ENCODE results near the gene PTPRN2. TPM values are rescaled to one million over a fixed set of nuclear protein-coding genes. Genes with fewer than 3 reads are reported as not detected.

The PTPRN2 gene
- total and polyA plus RNA-seq, 7 donors, result 3.2 to 7.1 (median 5.5) TPM

DNA sequence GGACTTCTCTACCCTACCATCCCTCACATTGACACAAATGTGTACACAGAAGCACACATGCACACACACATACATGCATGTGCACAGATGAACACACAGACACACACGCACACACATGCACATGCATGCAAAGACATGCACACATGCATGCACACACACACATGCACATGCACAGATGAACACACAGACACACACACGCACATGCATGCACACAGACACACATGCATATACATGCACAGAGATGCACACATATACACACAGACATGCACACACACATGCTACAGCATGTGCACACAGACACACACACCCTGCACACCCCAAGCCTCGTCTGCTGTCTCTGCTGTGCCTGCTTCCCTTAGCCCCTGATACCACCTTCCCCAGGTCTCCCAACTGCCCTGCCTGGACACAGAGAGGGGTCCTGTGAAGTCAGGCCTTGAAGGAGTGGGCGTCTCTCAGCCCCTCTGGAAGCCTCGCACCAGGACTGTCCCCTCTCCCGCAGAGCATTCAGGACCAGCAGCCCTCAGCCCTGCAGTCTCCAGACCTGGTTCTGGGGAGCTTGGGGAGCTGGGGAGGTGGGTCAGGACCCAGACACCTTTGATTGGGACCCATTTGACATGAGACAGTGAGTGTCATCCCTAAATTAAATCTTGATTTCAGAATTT is 1069.0 kb downstream of the PTPRN2 start:
- Histone ChIP-seq H3K27me3 (peaks cover 0 to 38% (median 0%) of the 10 kb centered on the region in 3 donors), H3K4me1 (no peaks in the 10 kb centered on the region), H3K9me3 (no peaks in the 10 kb centered on the region), H3K4me3 (no peak overlapping the region), H3K36me3 (no peaks in the 10 kb centered on the region), H3K27ac (no peak overlapping the region)
- intact Hi-C loops (cut with DNase I), result no loop called here
- TF ChIP-seq POLR2AphosphoS5 (IDR thresholded peaks at IDR 0.05) (no peak), POLR2A (IDR thresholded peaks at IDR 0.05) (no peak), EP300 (IDR thresholded peaks at IDR 0.05) (no peak)
- TF ChIP-seq, protein P1, sequence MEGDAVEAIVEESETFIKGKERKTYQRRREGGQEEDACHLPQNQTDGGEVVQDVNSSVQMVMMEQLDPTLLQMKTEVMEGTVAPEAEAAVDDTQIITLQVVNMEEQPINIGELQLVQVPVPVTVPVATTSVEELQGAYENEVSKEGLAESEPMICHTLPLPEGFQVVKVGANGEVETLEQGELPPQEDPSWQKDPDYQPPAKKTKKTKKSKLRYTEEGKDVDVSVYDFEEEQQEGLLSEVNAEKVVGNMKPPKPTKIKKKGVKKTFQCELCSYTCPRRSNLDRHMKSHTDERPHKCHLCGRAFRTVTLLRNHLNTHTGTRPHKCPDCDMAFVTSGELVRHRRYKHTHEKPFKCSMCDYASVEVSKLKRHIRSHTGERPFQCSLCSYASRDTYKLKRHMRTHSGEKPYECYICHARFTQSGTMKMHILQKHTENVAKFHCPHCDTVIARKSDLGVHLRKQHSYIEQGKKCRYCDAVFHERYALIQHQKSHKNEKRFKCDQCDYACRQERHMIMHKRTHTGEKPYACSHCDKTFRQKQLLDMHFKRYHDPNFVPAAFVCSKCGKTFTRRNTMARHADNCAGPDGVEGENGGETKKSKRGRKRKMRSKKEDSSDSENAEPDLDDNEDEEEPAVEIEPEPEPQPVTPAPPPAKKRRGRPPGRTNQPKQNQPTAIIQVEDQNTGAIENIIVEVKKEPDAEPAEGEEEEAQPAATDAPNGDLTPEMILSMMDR (IDR thresholded peaks at IDR 0.05), result no peak
- peak; percentile 33 for DNase-seq
- WGBS, 2 donors, result 76 to 84% methylated on average over 6 of the region's 6 CpGs

DNA sequence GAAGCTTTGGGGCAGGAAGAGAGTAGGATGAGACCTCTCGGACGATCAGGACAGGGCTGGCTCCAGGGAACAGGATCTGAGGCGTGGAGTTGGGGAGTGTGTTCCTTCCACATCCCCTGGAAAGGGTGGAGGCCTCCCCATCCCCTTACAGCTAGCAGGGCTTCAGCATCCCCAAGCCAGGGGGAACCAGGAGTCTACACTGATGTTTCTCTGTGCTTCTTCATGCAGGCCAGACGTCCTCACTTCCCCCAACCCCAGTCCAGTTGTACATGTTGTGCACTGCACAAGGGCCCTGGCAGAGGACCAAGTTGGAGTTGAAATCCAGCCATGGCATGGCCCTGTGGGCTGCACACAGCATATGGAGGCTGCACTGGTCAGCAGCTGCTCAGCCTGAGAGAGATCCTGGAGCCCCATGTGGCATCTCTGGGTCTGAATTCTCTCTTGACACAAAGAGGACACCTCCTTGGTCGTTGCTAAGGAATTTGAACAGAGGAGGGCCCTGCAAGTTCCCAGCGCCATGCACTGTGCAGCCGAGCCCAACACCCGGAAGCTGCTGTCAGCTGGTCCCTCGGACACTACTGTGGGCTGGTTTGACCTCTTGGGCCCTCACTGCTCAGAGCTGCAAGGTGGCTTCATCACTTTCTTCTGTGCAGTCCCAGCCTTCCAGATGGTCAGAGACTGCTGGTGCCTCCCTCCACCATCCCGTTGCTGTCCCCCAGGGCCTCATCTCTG is 1069.7 kb downstream of the PTPRN2 start:
- DNase-seq, result peak; percentile 46
- Histone ChIP-seq H3K36me3 (no peaks in the 10 kb centered on the region), H3K9me3 (peaks cover 0 to 3% (median 0%) of the 10 kb centered on the region in 4 donors), H3K27ac (no peak overlapping the region), H3K4me3 (no peak overlapping the region), H3K4me1 (no peaks in the 10 kb centered on the region), H3K27me3 (peaks cover 0 to 31% (median 0%) of the 10 kb centered on the region in 3 donors)
- intact Hi-C loops (cut with DNase I), result no loop called here
- 68 to 73% methylated on average over 10 of the region's 10 CpGs for WGBS, 2 donors
- TF ChIP-seq, protein P1 (IDR thresholded peaks at IDR 0.05), result no peak
- TF ChIP-seq POLR2A (IDR thresholded peaks at IDR 0.05) (no peak), POLR2AphosphoS5 (IDR thresholded peaks at IDR 0.05) (no peak), EP300 (IDR thresholded peaks at IDR 0.05) (no peak)

DNA sequence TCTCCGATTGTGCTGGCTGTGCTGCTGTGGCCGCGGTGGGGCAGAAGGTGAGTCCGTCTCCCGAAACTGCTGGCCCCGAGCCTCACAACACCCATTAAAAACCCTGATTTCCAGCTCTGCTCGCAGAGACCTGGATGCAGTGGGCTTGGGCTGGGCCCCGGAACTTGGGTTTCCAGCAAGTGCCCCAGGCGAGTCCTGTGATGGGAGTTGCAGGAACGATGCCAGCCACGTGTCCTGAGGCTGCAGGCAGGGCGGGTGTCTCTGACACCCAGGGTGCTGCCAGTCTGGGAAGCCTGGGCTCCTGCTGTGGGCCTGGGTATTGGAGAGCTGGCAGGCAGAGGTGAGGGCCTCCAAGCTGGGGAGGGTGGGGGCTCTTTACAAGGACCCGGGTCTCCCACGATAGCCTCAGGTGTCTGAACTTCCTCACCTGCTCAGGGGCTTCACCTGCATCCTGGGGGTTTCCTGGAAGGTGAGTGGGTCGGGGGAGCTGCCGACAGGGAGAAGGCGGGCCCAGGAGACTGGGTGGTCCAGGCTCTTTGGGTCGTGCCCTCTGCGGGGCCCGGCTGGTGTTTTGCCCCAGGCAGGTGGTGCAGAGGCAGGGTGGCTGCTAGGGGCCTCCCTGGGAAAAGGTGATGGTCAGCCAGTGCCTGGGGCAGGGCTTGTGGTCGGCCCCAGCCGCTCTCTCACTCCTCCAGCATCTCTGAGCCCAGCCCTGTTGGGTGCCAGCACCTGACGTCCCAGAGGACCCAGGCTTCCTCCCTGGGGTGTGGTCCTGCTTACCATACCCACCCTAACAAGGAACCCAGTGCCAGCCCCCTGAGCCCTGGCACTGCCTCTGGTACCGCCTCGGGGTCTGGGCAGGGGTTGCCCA is 1070.5 kb downstream of the PTPRN2 start:
- Histone ChIP-seq H3K4me1 (no peaks in the 10 kb centered on the region), H3K4me3 (no peak overlapping the region), H3K9me3 (peaks cover 0 to 3% (median 0%) of the 10 kb centered on the region in 4 donors), H3K27me3 (peaks cover 0 to 25% (median 0%) of the 10 kb centered on the region in 3 donors), H3K27ac (no peak overlapping the region), H3K36me3 (no peaks in the 10 kb centered on the region)
- TF ChIP-seq, protein P1 (IDR thresholded peaks at IDR 0.05), result no peak
- TF ChIP-seq POLR2A (IDR thresholded peaks at IDR 0.05) (no peak), POLR2AphosphoS5 (IDR thresholded peaks at IDR 0.05) (no peak), EP300 (IDR thresholded peaks at IDR 0.05) (no peak)
- WGBS, 2 donors, result 74 to 85% methylated on average over 25 of the region's 25 CpGs
- intact Hi-C loops (cut with DNase I), result no loop called here
- peak; percentile 60 for DNase-seq

DNA sequence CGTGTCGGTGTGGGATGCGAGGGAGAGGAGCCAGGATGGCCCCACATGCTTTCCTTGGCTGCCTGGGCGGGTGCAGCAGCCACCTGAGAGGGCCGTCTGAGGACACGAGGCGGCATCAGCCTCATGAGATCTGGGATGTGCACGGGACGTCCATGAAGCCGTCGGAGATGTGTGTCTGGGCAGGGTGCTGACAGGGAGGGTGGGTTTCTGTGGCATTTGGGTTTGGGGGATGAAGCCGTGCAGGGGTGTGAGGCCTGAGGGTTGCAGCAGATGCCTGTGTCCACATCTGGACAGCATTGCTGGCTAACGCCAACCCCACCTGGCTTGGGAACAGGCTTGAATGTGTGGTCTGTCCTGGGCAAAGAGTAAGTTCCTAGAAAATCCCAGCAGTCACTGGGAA is 1071.3 kb downstream of the PTPRN2 start:
- TF ChIP-seq EP300 (IDR thresholded peaks at IDR 0.05), result no peak
- TF ChIP-seq, protein P1 (IDR thresholded peaks at IDR 0.05), result no peak
- no peak for TF ChIP-seq POLR2A (IDR thresholded peaks at IDR 0.05)
- TF ChIP-seq POLR2AphosphoS5 (IDR thresholded peaks at IDR 0.05), result no peak
- H3K9me3 ChIP-seq, result peaks cover 0 to 3% (median 0%) of the 10 kb centered on the region in 4 donors
- peak; percentile 46 for DNase-seq
- H3K4me3 ChIP-seq, result no peak overlapping the region
- 84 to 90% methylated on average over 13 of the region's 13 CpGs for WGBS, 2 donors
- intact Hi-C loops (cut with DNase I), result no loop called here
- peaks cover 0 to 24% (median 0%) of the 10 kb centered on the region in 3 donors for H3K27me3 ChIP-seq
- no peaks in the 10 kb centered on the region for H3K36me3 ChIP-seq
- no peak overlapping the region for H3K27ac ChIP-seq
- H3K4me1 ChIP-seq, result no peaks in the 10 kb centered on the region

All from sigmoid colon (tissue), 7 donors.